Bronchial epithelial cell (primary cell): ENCODE results near the gene FZD2. TPM values are rescaled to one million over a fixed set of nuclear protein-coding genes. Genes with fewer than 3 reads are reported as not detected.
"Not testable (repeated sequence)": the region's sequence is repeated elsewhere in the genome, so short reads cannot be mapped to it uniquely, and the experiment has no call there.

Experiments
- DNase-seq: peaks from one replicate; pipeline ENCODE4 v3.0.0-alpha.2; 2010; ENCODE audit warnings: low read depth
- FAIRE-seq: peaks from 2 replicates; lab custom pipeline; 2011; peaks lifted over from hg19 to GRCh38; lab: Jason Lieb, UNC
- H3K27me3 ChIP-seq: 2 replicates; pipeline ENCODE4 v1.5.1; 2011; ENCODE audit warnings: low read length; ENCODE audit not compliant: control insufficient read depth, insufficient read depth
- H3K36me3 ChIP-seq: 2 replicates; pipeline ENCODE4 v1.5.1; 2011; ENCODE audit warnings: low read length; ENCODE audit not compliant: control insufficient read depth, insufficient read depth
- H3K4me3 ChIP-seq: 2 replicates; pipeline ENCODE4 v1.5.1; 2011; ENCODE audit warnings: mild to moderate bottlenecking, low read depth, low read length, control low read depth
- CTCF ChIP-seq: IDR thresholded peaks from 2 replicates; pipeline ENCODE4 v1.5.1; 2011; ENCODE audit warnings: mild to moderate bottlenecking, moderate library complexity, low read length, control low read depth, inconsistent platforms; ENCODE audit not compliant: insufficient read depth, severe bottlenecking
- total RNA-seq: library from RNA; depleted of rRNA; stranded (reverse); fragments of >200 nt; gene quantifications from 2 replicates; pipeline ENCODE4 v1.2.1, GENCODE V29; 2014

Gene FZD2
- total RNA-seq: under 0.01 and 0.13 TPM in 2 replicates

GRCh38 chr17:44556832-44557606 lies at the start of gene FZD2:
TSS of gene FZD2 (plus strand) at chr17:44557484. CDS start at chr17:44557689, 205 bp downstream.
- Histone ChIP-seq H3K4me3 (peak within 1 kb of the TSS; percentile 59), H3K36me3 (no peaks in the 10 kb centered on the region), H3K27me3 (peaks cover 4% of the 10 kb centered on the region)
- peak; percentile 79 for DNase-seq
- no peak for TF ChIP-seq CTCF
- no peak for FAIRE-seq

- DNase-seq: peak; percentile 29
- H3K4me3 ChIP-seq, FAIRE-seq, H3K36me3 ChIP-seq, H3K27me3 ChIP-seq: not testable (repeated sequence)
These were observed 45.8 kb upstream of the FZD2 start for GRCh38 chr17:44511241-44512134.

- FAIRE-seq (no peak), DNase-seq (peak; percentile 41)
- no peak for TF ChIP-seq CTCF
- H3K27me3 ChIP-seq: no peaks in the 10 kb centered on the region
- H3K36me3 ChIP-seq: no peaks in the 10 kb centered on the region
- H3K4me3 ChIP-seq: no peak overlapping the region
These were observed 39.3 kb upstream of the FZD2 start for GRCh38 chr17:44518032-44518431.

- peak; percentile 86 for TF ChIP-seq CTCF
- Histone ChIP-seq H3K36me3 (no peaks in the 10 kb centered on the region), H3K27me3 (no peaks in the 10 kb centered on the region), H3K4me3 (no peak overlapping the region)
- FAIRE-seq: no peak
- DNase-seq: peak; percentile 57
These were observed 34.2 kb upstream of the FZD2 start for GRCh38 chr17:44522883-44523671.

GRCh38 chr17:44523672-44523972 lies 33.7 kb upstream of the FZD2 start:
- H3K27me3 ChIP-seq: no peaks in the 10 kb centered on the region
- no peaks in the 10 kb centered on the region for H3K36me3 ChIP-seq
- DNase-seq: no peak
- H3K4me3 ChIP-seq: no peak overlapping the region
- no peak for TF ChIP-seq CTCF
- FAIRE-seq: no peak
